Astrocyte (in vitro differentiated cells and primary cell): ENCODE results near the gene TNRC6A. TPM values are rescaled to one million over a fixed set of nuclear protein-coding genes. Genes with fewer than 3 reads are reported as not detected.

ENCODE experiments used
- DNase-seq: peaks from one replicate; pipeline ENCODE4 v3.0.0-alpha.2; 2010; ENCODE audit warnings: low read depth
- FAIRE-seq: peaks from 2 replicates; lab custom pipeline; 2011; peaks lifted over from hg19 to GRCh38; lab: Jason Lieb, UNC
- H2AFZ ChIP-seq: 2 replicates; pipeline ENCODE4 v1.6.0; 2012; ENCODE audit warnings: low read depth, low read length, inconsistent platforms
- H3K27ac ChIP-seq: 2 replicates; pipeline ENCODE4 v1.5.1; 2011; ENCODE audit warnings: low read depth, low read length, inconsistent platforms
- H3K27me3 ChIP-seq: 2 replicates; pipeline ENCODE4 v1.6.0; 2011; ENCODE audit warnings: low read length, inconsistent platforms; ENCODE audit not compliant: insufficient read depth
- H3K36me3 ChIP-seq: 2 replicates; pipeline ENCODE4 v1.5.1; 2011; ENCODE audit warnings: low read length, inconsistent platforms; ENCODE audit not compliant: insufficient read depth
- H3K4me1 ChIP-seq: 2 replicates; pipeline ENCODE4 v1.5.1; 2011; ENCODE audit warnings: low read length, inconsistent platforms; ENCODE audit not compliant: insufficient read depth
- H3K4me2 ChIP-seq: 2 replicates; pipeline ENCODE4 v1.6.0; 2012; ENCODE audit warnings: low read length, inconsistent platforms
- H3K4me3 ChIP-seq: 2 replicates; pipeline ENCODE4 v1.5.1; 2011; ENCODE audit warnings: low read depth, mild to moderate bottlenecking, low read length, inconsistent platforms; ENCODE audit not compliant: insufficient read depth
- H3K79me2 ChIP-seq: 2 replicates; pipeline ENCODE4 v1.6.0; 2012; ENCODE audit warnings: mild to moderate bottlenecking, low read length, inconsistent platforms; ENCODE audit not compliant: insufficient read depth
- H3K9ac ChIP-seq: 2 replicates; pipeline ENCODE4 v1.6.0; 2012; ENCODE audit warnings: mild to moderate bottlenecking, low read length, inconsistent platforms
- H3K9me3 ChIP-seq: 2 replicates; pipeline ENCODE4 v1.5.1; 2012; ENCODE audit warnings: low read depth, mild to moderate bottlenecking, low read length, inconsistent platforms; ENCODE audit not compliant: insufficient read depth
- H4K20me1 ChIP-seq: 2 replicates; pipeline ENCODE4 v1.6.0; 2012; ENCODE audit warnings: low read length, inconsistent platforms; ENCODE audit not compliant: insufficient read depth
- H3K27ac Mint-ChIP-seq: one replicate; pipeline ENCODE4 v1.8.0; 2021; ENCODE audit warnings: mild to moderate bottlenecking, mixed read lengths; ENCODE audit not compliant: unreplicated experiment
- H3K27me3 Mint-ChIP-seq: one replicate; pipeline ENCODE4 v1.8.0; 2021; ENCODE audit warnings: low read depth, mixed read lengths; ENCODE audit not compliant: unreplicated experiment
- H3K36me3 Mint-ChIP-seq: one replicate; pipeline ENCODE4 v1.8.0; 2021; ENCODE audit warnings: low read depth, mixed read lengths; ENCODE audit not compliant: unreplicated experiment
- H3K4me1 Mint-ChIP-seq: one replicate; pipeline ENCODE4 v1.8.0; 2021; ENCODE audit warnings: low read depth, mixed read lengths; ENCODE audit not compliant: unreplicated experiment
- H3K4me3 Mint-ChIP-seq: one replicate; pipeline ENCODE4 v1.8.0; 2021; ENCODE audit warnings: mild to moderate bottlenecking, moderate library complexity, mixed read lengths; ENCODE audit not compliant: unreplicated experiment
- H3K9me3 Mint-ChIP-seq: one replicate; pipeline ENCODE4 v1.8.0; 2021; ENCODE audit warnings: mild to moderate bottlenecking, mixed read lengths; ENCODE audit not compliant: unreplicated experiment
- EZH2 ChIP-seq: IDR thresholded peaks from 2 replicates; pipeline ENCODE4 v1.6.1; 2012; ENCODE audit warnings: mild to moderate bottlenecking, low read length, inconsistent platforms; ENCODE audit not compliant: insufficient read depth
- total RNA-seq: library from RNA; stranded (reverse); gene quantifications from 2 replicates; pipeline ENCODE4 v1.2.1, GENCODE V29; 2021
- TF ChIP-seq, protein P1 (sequence below): IDR thresholded peaks from 2 replicates; pipeline ENCODE4 v1.5.1; 2011; ENCODE audit warnings: low read depth, mild to moderate bottlenecking, inconsistent platforms, low read length, moderate library complexity; ENCODE audit not compliant: insufficient read depth

The TNRC6A gene
- total RNA-seq, 1 donor from 2014 or later = 51.1 TPM

DNA sequence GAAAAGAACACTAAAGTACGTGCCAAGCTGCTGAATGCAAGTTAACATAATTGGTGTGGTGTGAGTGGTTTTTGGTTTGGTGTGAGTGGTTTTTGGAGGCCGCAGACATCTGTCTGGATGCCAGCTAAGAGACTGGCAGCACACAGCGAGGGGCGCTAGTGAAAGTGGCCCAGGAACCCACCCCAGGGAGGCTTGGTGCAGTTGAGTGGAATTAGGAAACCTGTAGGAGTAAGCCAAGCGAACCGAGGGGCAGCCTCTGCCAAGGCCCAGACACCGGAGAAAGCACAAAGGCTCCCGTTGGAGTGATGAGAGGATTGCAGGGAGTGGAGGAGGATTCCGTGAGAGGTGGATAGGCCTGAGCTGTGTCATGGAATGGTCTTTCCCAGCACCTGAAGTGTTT is 91.7 kb downstream of the TNRC6A start:
- H3K36me3 Mint-ChIP-seq = peaks cover 29% of the 10 kb centered on the region
- DNase-seq (no peak), FAIRE-seq (no peak)
- H3K4me1 Mint-ChIP-seq = no peaks in the 10 kb centered on the region
- Histone ChIP-seq H3K27ac (no peak overlapping the region), H3K79me2 (no peaks in the 10 kb centered on the region), H4K20me1 (peaks cover 51% of the 10 kb centered on the region), H3K4me3 (no peak overlapping the region), H3K4me2 (no peak overlapping the region), H3K36me3 (peaks cover 64% of the 10 kb centered on the region), H2AFZ (no peak overlapping the region), H3K9me3 (no peaks in the 10 kb centered on the region), H3K4me1 (no peaks in the 10 kb centered on the region), H3K27me3 (no peaks in the 10 kb centered on the region), H3K9ac (no peak overlapping the region)
- no peaks in the 10 kb centered on the region for H3K9me3 Mint-ChIP-seq
- no peak for TF ChIP-seq EZH2
- TF ChIP-seq, protein P1, sequence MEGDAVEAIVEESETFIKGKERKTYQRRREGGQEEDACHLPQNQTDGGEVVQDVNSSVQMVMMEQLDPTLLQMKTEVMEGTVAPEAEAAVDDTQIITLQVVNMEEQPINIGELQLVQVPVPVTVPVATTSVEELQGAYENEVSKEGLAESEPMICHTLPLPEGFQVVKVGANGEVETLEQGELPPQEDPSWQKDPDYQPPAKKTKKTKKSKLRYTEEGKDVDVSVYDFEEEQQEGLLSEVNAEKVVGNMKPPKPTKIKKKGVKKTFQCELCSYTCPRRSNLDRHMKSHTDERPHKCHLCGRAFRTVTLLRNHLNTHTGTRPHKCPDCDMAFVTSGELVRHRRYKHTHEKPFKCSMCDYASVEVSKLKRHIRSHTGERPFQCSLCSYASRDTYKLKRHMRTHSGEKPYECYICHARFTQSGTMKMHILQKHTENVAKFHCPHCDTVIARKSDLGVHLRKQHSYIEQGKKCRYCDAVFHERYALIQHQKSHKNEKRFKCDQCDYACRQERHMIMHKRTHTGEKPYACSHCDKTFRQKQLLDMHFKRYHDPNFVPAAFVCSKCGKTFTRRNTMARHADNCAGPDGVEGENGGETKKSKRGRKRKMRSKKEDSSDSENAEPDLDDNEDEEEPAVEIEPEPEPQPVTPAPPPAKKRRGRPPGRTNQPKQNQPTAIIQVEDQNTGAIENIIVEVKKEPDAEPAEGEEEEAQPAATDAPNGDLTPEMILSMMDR = no peak
- no peaks in the 10 kb centered on the region for H3K27me3 Mint-ChIP-seq
- H3K4me3 Mint-ChIP-seq = no peak overlapping the region
- H3K27ac Mint-ChIP-seq = peak overlapping the region; percentile 47

DNA sequence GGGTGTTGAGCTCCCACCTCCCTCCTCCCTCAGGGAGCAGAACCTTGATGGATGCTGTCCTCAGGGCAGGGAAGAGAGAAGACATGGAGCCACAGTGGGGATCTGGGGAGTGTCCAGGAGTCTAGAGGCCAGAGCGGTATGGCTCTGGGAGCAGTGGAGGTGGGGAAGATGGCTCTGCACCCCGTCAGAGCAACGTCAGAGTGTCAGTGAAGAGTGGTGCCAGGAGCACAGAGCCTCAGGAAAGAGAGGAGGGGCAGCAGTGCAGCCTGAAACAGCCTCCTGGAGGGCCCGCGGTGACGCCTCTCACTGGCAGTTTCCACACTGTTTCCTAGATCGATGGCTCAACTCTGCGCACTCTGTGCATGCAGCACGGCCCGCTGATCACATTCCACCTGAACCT is 93.1 kb downstream of the TNRC6A start:
- Histone ChIP-seq H3K4me3 (no peak overlapping the region), H3K4me1 (no peaks in the 10 kb centered on the region), H4K20me1 (peaks cover 51% of the 10 kb centered on the region), H3K4me2 (no peak overlapping the region), H2AFZ (no peak overlapping the region), H3K9me3 (no peaks in the 10 kb centered on the region), H3K9ac (no peak overlapping the region), H3K27me3 (no peaks in the 10 kb centered on the region), H3K27ac (no peak overlapping the region), H3K36me3 (peaks cover 59% of the 10 kb centered on the region), H3K79me2 (no peaks in the 10 kb centered on the region)
- Mint-ChIP-seq H3K9me3 (no peaks in the 10 kb centered on the region), H3K27me3 (no peaks in the 10 kb centered on the region), H3K27ac (peak overlapping the region; percentile 24), H3K4me3 (no peak overlapping the region), H3K36me3 (peaks cover 34% of the 10 kb centered on the region), H3K4me1 (no peaks in the 10 kb centered on the region)
- no peak for DNase-seq
- no peak for FAIRE-seq
- TF ChIP-seq EZH2 = no peak
- TF ChIP-seq, protein P1 = no peak

DNA sequence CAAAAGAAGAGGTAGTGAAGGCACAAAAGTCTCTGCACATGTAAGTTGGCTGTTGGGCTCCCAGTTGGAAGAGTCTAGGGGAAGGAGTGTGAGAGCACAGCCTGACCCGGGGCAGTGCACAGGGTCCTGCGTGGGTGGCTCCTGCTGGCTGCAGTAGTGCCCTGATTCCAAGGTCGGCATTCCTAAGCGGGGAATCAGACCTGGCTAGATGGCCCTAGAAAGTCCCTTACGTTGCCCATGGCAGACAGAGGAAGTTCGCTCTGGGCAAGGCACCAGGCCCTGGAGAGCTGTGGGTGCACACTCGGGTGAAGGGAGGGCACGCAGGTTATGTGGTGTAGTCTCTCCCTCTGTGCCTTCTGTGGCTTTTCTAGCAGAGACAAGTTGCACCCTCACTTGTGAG is 93.5 kb downstream of the TNRC6A start:
- Histone ChIP-seq H3K79me2 (no peaks in the 10 kb centered on the region), H3K36me3 (peaks cover 55% of the 10 kb centered on the region), H3K9me3 (no peaks in the 10 kb centered on the region), H3K27ac (no peak overlapping the region), H3K27me3 (no peaks in the 10 kb centered on the region), H3K4me1 (no peaks in the 10 kb centered on the region), H2AFZ (no peak overlapping the region), H3K4me3 (no peak overlapping the region), H4K20me1 (peaks cover 47% of the 10 kb centered on the region), H3K4me2 (no peak overlapping the region), H3K9ac (no peak overlapping the region)
- TF ChIP-seq, protein P1 = no peak
- DNase-seq = no peak
- no peaks in the 10 kb centered on the region for H3K9me3 Mint-ChIP-seq
- peak overlapping the region; percentile 24 for H3K27ac Mint-ChIP-seq
- no peak for FAIRE-seq
- no peak overlapping the region for H3K4me3 Mint-ChIP-seq
- peaks cover 34% of the 10 kb centered on the region for H3K36me3 Mint-ChIP-seq
- no peaks in the 10 kb centered on the region for H3K27me3 Mint-ChIP-seq
- no peaks in the 10 kb centered on the region for H3K4me1 Mint-ChIP-seq
